Stomach (tissue), 4 donors: ENCODE measurements around the gene CHPT1.

ENCODE experiments used
- CTCF ChIP-seq, 7 experiments: fragments of 450-650 bp in 4 of 7; fragments of 200-600 bp in 3 of 7; sonication (generic) in 3 of 7; IDR thresholded peaks; one replicate each; pipeline ENCODE4 v1.5.1; 2016 to 2019; ENCODE audit warnings: antibody characterized with exemption in 7 of 7, control low read depth in 2 of 7, mild to moderate bottlenecking in 1 of 7
- POLR2A ChIP-seq, 4 donors: fragments of 450-650 bp; IDR thresholded peaks; one replicate each; pipeline ENCODE4 v1.6.1; 2016; ENCODE audit warnings: antibody characterized with exemption in 4 of 4, control low read depth in 2 of 4, mild to moderate bottlenecking in 1 of 4, moderate library complexity in 1 of 4

GRCh38 chr12:101768781-101769180 is 71.3 kb downstream of the CHPT1 start:
- TF ChIP-seq CTCF (IDR thresholded peaks at IDR 0.05) (no peak), POLR2A (IDR thresholded peaks at IDR 0.05) (no peak)
